H1 (cell line): ENCODE data around the gene TP73. TPM values are rescaled to one million over a fixed set of nuclear protein-coding genes. Genes with fewer than 3 reads are reported as not detected.

Experiments
- CHD2 ChIP-seq: IDR thresholded peaks from 2 replicates; pipeline ENCODE4 v1.6.1; 2012; ENCODE audit warnings: low read length, improper control_type of control experiment
- FOSL1 ChIP-seq: IDR thresholded peaks from 2 replicates; pipeline ENCODE4 v1.6.1; 2011; ENCODE audit warnings: mild to moderate bottlenecking, low read depth, low read length, moderate library complexity; ENCODE audit not compliant: insufficient read depth
- JUN ChIP-seq: IDR thresholded peaks from 2 replicates; pipeline ENCODE4 v1.6.1; 2011; ENCODE audit warnings: low read depth, mild to moderate bottlenecking, improper control_type of control experiment, low read length
- NRF1 ChIP-seq: IDR thresholded peaks from 2 replicates; pipeline ENCODE4 v1.6.1; 2011; ENCODE audit warnings: mild to moderate bottlenecking, low read depth, low read length, improper control_type of control experiment
- POU5F1 ChIP-seq: IDR thresholded peaks from 2 replicates; pipeline ENCODE4 v1.6.1; 2011; ENCODE audit warnings: low read depth, mild to moderate bottlenecking, low read length, moderate library complexity
- RBBP5 ChIP-seq: IDR thresholded peaks from 2 replicates; pipeline ENCODE4 v1.7.1; 2012; ENCODE audit warnings: low read depth, mild to moderate bottlenecking, inconsistent platforms, low read length, moderate library complexity, borderline replicate concordance
- SAP30 ChIP-seq: fragments of 300-600 bp; sonication (generic); IDR thresholded peaks from 2 replicates; pipeline ENCODE4 v1.7.1; 2012; ENCODE audit warnings: low read length, moderate library complexity, mild to moderate bottlenecking, inconsistent platforms; ENCODE audit not compliant: insufficient read depth, insufficient replicate concordance
- SUZ12 ChIP-seq: fragments of 200-600 bp; sonication (generic); IDR thresholded peaks from 2 replicates; pipeline ENCODE4 v1.6.1; 2012; ENCODE audit warnings: mild to moderate bottlenecking, inconsistent platforms, low read length, moderate library complexity, mixed read lengths
- TAF1 ChIP-seq: IDR thresholded peaks from 2 replicates; pipeline ENCODE4 v1.6.1; 2011; ENCODE audit warnings: mild to moderate bottlenecking, low read depth, low read length
- TBP ChIP-seq: IDR thresholded peaks from 2 replicates; pipeline ENCODE4 v1.6.1; 2011; ENCODE audit warnings: low read depth, low read length, improper control_type of control experiment
- ZNF274 ChIP-seq: IDR thresholded peaks from 2 replicates; pipeline ENCODE4 v1.7.0; 2012; ENCODE audit warnings: low read length, borderline replicate concordance; ENCODE audit errors: extremely low read depth
- polyA plus RNA-seq, 7 experiments: library from polyadenylated mRNA; depleted of rRNA in 3 of 7; stranded (reverse) in 5 of 7; unstranded in 2 of 7; fragments of >200 nt in 5 of 7; fragments of 200-250 nt in 2 of 7; gene quantifications; 1 replicate in 5 of 7; 2 replicates in 1 of 7; 4 replicates in 1 of 7; pipeline versions ENCODE4 v1.2.1 to v1.2.3, GENCODE V29; 2011 to 2013; ENCODE audit warnings: missing spikeins in 2 of 7, mixed read lengths in 2 of 7
- total RNA-seq: library from RNA; stranded (reverse); fragmentation: NEBNext Ultra II Directional; extraction: Animal tissue kit (Norgen Biotek cat#: 25700); gene quantifications from 2 replicates; pipeline ENCODE4 v1.2.1, GENCODE V29; 2021
- TF ChIP-seq, protein P1 (sequence below): fragments of 300-600 bp; sonication (generic); IDR thresholded peaks from 2 replicates; pipeline ENCODE4 v1.7.1; 2012; ENCODE audit warnings: low read length, moderate library complexity, mild to moderate bottlenecking, inconsistent platforms; ENCODE audit not compliant: insufficient replicate concordance

Gene TP73
- total and polyA plus RNA-seq, 2 of the 8 experiments (the other 6 are each of a cell fraction or from before 2014, with no cell fraction given), result 2.6 to 3.1 TPM

DNA sequence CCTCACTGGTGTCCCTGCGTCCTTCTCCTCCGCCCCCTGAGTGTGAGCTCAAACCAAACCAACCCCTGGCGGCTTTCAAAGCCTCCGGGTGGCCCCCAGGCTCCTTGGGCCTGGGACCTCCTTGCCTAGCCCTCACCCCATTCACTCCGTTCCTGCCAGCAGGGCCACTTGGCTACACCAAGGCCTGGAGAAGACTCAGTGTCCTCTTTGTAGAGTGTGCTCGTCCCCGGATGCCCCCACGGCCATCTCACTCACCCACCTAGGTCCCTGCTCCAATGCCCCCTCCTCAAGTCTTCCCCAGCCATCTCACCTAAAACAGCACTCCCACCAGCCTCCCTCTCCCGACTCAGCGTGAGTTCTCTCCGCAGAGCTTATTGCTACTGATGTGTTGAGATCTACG, 92.8 kb downstream of the TP73 start (continued):
- TF ChIP-seq, protein P1, sequence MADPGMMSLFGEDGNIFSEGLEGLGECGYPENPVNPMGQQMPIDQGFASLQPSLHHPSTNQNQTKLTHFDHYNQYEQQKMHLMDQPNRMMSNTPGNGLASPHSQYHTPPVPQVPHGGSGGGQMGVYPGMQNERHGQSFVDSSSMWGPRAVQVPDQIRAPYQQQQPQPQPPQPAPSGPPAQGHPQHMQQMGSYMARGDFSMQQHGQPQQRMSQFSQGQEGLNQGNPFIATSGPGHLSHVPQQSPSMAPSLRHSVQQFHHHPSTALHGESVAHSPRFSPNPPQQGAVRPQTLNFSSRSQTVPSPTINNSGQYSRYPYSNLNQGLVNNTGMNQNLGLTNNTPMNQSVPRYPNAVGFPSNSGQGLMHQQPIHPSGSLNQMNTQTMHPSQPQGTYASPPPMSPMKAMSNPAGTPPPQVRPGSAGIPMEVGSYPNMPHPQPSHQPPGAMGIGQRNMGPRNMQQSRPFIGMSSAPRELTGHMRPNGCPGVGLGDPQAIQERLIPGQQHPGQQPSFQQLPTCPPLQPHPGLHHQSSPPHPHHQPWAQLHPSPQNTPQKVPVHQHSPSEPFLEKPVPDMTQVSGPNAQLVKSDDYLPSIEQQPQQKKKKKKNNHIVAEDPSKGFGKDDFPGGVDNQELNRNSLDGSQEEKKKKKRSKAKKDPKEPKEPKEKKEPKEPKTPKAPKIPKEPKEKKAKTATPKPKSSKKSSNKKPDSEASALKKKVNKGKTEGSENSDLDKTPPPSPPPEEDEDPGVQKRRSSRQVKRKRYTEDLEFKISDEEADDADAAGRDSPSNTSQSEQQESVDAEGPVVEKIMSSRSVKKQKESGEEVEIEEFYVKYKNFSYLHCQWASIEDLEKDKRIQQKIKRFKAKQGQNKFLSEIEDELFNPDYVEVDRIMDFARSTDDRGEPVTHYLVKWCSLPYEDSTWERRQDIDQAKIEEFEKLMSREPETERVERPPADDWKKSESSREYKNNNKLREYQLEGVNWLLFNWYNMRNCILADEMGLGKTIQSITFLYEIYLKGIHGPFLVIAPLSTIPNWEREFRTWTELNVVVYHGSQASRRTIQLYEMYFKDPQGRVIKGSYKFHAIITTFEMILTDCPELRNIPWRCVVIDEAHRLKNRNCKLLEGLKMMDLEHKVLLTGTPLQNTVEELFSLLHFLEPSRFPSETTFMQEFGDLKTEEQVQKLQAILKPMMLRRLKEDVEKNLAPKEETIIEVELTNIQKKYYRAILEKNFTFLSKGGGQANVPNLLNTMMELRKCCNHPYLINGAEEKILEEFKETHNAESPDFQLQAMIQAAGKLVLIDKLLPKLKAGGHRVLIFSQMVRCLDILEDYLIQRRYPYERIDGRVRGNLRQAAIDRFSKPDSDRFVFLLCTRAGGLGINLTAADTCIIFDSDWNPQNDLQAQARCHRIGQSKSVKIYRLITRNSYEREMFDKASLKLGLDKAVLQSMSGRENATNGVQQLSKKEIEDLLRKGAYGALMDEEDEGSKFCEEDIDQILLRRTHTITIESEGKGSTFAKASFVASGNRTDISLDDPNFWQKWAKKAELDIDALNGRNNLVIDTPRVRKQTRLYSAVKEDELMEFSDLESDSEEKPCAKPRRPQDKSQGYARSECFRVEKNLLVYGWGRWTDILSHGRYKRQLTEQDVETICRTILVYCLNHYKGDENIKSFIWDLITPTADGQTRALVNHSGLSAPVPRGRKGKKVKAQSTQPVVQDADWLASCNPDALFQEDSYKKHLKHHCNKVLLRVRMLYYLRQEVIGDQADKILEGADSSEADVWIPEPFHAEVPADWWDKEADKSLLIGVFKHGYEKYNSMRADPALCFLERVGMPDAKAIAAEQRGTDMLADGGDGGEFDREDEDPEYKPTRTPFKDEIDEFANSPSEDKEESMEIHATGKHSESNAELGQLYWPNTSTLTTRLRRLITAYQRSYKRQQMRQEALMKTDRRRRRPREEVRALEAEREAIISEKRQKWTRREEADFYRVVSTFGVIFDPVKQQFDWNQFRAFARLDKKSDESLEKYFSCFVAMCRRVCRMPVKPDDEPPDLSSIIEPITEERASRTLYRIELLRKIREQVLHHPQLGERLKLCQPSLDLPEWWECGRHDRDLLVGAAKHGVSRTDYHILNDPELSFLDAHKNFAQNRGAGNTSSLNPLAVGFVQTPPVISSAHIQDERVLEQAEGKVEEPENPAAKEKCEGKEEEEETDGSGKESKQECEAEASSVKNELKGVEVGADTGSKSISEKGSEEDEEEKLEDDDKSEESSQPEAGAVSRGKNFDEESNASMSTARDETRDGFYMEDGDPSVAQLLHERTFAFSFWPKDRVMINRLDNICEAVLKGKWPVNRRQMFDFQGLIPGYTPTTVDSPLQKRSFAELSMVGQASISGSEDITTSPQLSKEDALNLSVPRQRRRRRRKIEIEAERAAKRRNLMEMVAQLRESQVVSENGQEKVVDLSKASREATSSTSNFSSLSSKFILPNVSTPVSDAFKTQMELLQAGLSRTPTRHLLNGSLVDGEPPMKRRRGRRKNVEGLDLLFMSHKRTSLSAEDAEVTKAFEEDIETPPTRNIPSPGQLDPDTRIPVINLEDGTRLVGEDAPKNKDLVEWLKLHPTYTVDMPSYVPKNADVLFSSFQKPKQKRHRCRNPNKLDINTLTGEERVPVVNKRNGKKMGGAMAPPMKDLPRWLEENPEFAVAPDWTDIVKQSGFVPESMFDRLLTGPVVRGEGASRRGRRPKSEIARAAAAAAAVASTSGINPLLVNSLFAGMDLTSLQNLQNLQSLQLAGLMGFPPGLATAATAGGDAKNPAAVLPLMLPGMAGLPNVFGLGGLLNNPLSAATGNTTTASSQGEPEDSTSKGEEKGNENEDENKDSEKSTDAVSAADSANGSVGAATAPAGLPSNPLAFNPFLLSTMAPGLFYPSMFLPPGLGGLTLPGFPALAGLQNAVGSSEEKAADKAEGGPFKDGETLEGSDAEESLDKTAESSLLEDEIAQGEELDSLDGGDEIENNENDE, result no peak
- no peak for TF ChIP-seq POU5F1
- TF ChIP-seq SUZ12, result no peak
- no peak for TF ChIP-seq FOSL1
- TF ChIP-seq NRF1, result no peak
- no peak for TF ChIP-seq RBBP5
- no peak for TF ChIP-seq ZNF274
- no peak for TF ChIP-seq TAF1
- TF ChIP-seq TBP, result no peak
- no peak for TF ChIP-seq SAP30
- no peak for TF ChIP-seq CHD2
- TF ChIP-seq JUN, result no peak
